GM12891 (cell line): Measurements from ENCODE around the gene BCAP31.

Experiments used
- POLR2A ChIP-seq: IDR thresholded peaks from 2 replicates; pipeline ENCODE4 v1.6.1; 2011; ENCODE audit warnings: low read depth, low read length, control low read depth
- POLR2AphosphoS5 ChIP-seq: IDR thresholded peaks from 2 replicates; pipeline ENCODE4 v1.6.1; 2011; ENCODE audit warnings: low read depth, low read length, control low read depth
- SPI1 ChIP-seq: IDR thresholded peaks from 2 replicates; pipeline ENCODE4 v1.6.1; 2011; ENCODE audit warnings: low read depth, low read length, control low read depth
- TAF1 ChIP-seq: IDR thresholded peaks from 2 replicates; pipeline ENCODE4 v1.6.1; 2011; ENCODE audit warnings: low read depth, low read length, control low read depth

- TF ChIP-seq POLR2AphosphoS5 (no peak), POLR2A (no peak), SPI1 (no peak), TAF1 (no peak)
These were observed 20.1 kb downstream of the BCAP31 start for GRCh38 chrX:153704021-153704526.
